WTC11 (cell line): ENCODE results near the gene INPP5A. TPM values are rescaled to one million over a fixed set of nuclear protein-coding genes. Genes with fewer than 3 reads are reported as not detected.
A peak's percentile ranks its signal among the peaks of the same experiment; 100 is the strongest.

Experiments used
- ATAC-seq: fragments of 200-7000 bp; cut with Tn5 transposase; 2 replicates; pipeline ENCODE4 v1.10.0; 2021; ENCODE audit warnings: mild to moderate bottlenecking, moderate library complexity
- CTCF ChIA-PET: fragments of 300-600 bp; sonication (Branson Sonifier 250); formaldehyde crosslinking; loops from one replicate; lab custom pipeline; 2021; ENCODE audit warnings: antibody characterized with exemption; lab: Charles Lee
- POLR2A ChIA-PET: fragments of 350-600 bp; sonication (Branson Sonifier 250); formaldehyde crosslinking; loops from one replicate; lab custom pipeline; 2021; ENCODE audit warnings: antibody characterized with exemption; lab: Charles Lee
- DNase-seq: peaks from one replicate; pipeline ENCODE4 v3.0.0; 2021; ENCODE audit warnings: low spot score
- H3K27ac Mint-ChIP-seq: 2 replicates; pipeline ENCODE4 v1.8.0; 2021; ENCODE audit warnings: mixed read lengths
- H3K27me3 Mint-ChIP-seq: 2 replicates; pipeline ENCODE4 v1.8.0; 2021; ENCODE audit warnings: low read depth, mild to moderate bottlenecking, moderate library complexity, mixed read lengths
- H3K36me3 Mint-ChIP-seq: 2 replicates; pipeline ENCODE4 v1.8.0; 2021; ENCODE audit warnings: mixed read lengths
- H3K4me1 Mint-ChIP-seq: 2 replicates; pipeline ENCODE4 v1.8.0; 2022; ENCODE audit warnings: mixed read lengths
- H3K4me3 Mint-ChIP-seq: 2 replicates; pipeline ENCODE4 v1.8.0; 2021; ENCODE audit warnings: mild to moderate bottlenecking, moderate library complexity, mixed read lengths
- H3K9me3 Mint-ChIP-seq: 2 replicates; pipeline ENCODE4 v1.8.0; 2021; ENCODE audit warnings: mixed read lengths
- ATF6 ChIP-seq: sonication (generic); formaldehyde crosslinking; IDR thresholded peaks from 2 replicates; pipeline ENCODE4 v1.8.1; 2023; ENCODE audit warnings: mild to moderate bottlenecking, missing genetic modification reagents
- EMX1 ChIP-seq: fragments of 250-450 bp; sonication (Bioruptor Pico); IDR thresholded peaks from 2 replicates; pipeline ENCODE4 v1.8.0; 2021; ENCODE audit warnings: mild to moderate bottlenecking
- ESRRA ChIP-seq: sonication (generic); formaldehyde crosslinking; IDR thresholded peaks from 2 replicates; pipeline ENCODE4 v1.8.1; 2022; ENCODE audit warnings: mild to moderate bottlenecking, missing genetic modification reagents, borderline replicate concordance
- FOXJ3 ChIP-seq: sonication (generic); formaldehyde crosslinking; IDR thresholded peaks from 2 replicates; pipeline ENCODE4 v1.9.0; 2021; ENCODE audit warnings: missing genetic modification reagents, mild to moderate bottlenecking, borderline replicate concordance
- FOXK1 ChIP-seq: sonication (generic); formaldehyde crosslinking; IDR thresholded peaks from 2 replicates; pipeline ENCODE4 v1.8.0; 2022; ENCODE audit warnings: mild to moderate bottlenecking, moderate library complexity, missing genetic modification reagents
- JAZF1 ChIP-seq: fragments of 250-450 bp; sonication (Bioruptor Pico); IDR thresholded peaks from 2 replicates; pipeline ENCODE4 v1.9.0; 2021; ENCODE audit warnings: moderate library complexity, mild to moderate bottlenecking, inconsistent platforms
- NFATC4 ChIP-seq: fragments of 250-450 bp; sonication (Bioruptor Pico); IDR thresholded peaks from 2 replicates; pipeline ENCODE4 v1.9.0; 2021; ENCODE audit warnings: mild to moderate bottlenecking
- NR3C1 ChIP-seq: sonication (generic); formaldehyde crosslinking; conservative IDR thresholded peaks from 2 replicates; pipeline ENCODE4 v1.8.1; 2023; ENCODE audit warnings: low read depth, mild to moderate bottlenecking, missing genetic modification reagents
- PRRX2 ChIP-seq: fragments of 250-450 bp; sonication (Bioruptor Pico); IDR thresholded peaks from 2 replicates; pipeline ENCODE4 v1.8.0; 2021; ENCODE audit warnings: mild to moderate bottlenecking
- RELA ChIP-seq: sonication (generic); formaldehyde crosslinking; IDR thresholded peaks from 2 replicates; pipeline ENCODE4 v1.8.1; 2022; ENCODE audit warnings: missing genetic modification reagents, mild to moderate bottlenecking, borderline replicate concordance
- SMAD3 ChIP-seq: sonication (generic); formaldehyde crosslinking; IDR thresholded peaks from 2 replicates; pipeline ENCODE4 v1.8.0; 2022; ENCODE audit warnings: missing genetic modification reagents, mild to moderate bottlenecking, borderline replicate concordance
- SOX15 ChIP-seq: fragments of 250-450 bp; sonication (Bioruptor Pico); IDR thresholded peaks from 2 replicates; pipeline ENCODE4 v1.9.0; 2021; ENCODE audit warnings: mild to moderate bottlenecking
- TCF7 ChIP-seq: sonication (generic); formaldehyde crosslinking; IDR thresholded peaks from 2 replicates; pipeline ENCODE4 v1.8.0; 2022; ENCODE audit warnings: mild to moderate bottlenecking, low read depth, missing genetic modification reagents, moderate library complexity
- ZNF138 ChIP-seq: sonication (generic); formaldehyde crosslinking; conservative IDR thresholded peaks from 2 replicates; pipeline ENCODE4 v1.8.1; 2022; ENCODE audit warnings: mild to moderate bottlenecking, moderate library complexity, missing genetic modification reagents
- ZNF219 ChIP-seq: sonication (generic); formaldehyde crosslinking; IDR thresholded peaks from 2 replicates; pipeline ENCODE4 v1.8.0; 2023; ENCODE audit warnings: missing genetic modification reagents, mild to moderate bottlenecking, borderline replicate concordance
- ZNF263 ChIP-seq: sonication (generic); formaldehyde crosslinking; IDR thresholded peaks from 2 replicates; pipeline ENCODE4 v1.8.1; 2022; ENCODE audit warnings: low read depth, mild to moderate bottlenecking, moderate library complexity, missing genetic modification reagents
- ZNF671 ChIP-seq: fragments of 250-450 bp; sonication (Bioruptor Pico); IDR thresholded peaks from 2 replicates; pipeline ENCODE4 v1.8.0; 2021; ENCODE audit warnings: mild to moderate bottlenecking
- total RNA-seq: library from RNA; stranded (reverse); gene quantifications from 3 replicates; pipeline ENCODE4 v1.2.3, GENCODE V29; 2021
- TF ChIP-seq, protein P1 (sequence below): sonication (generic); formaldehyde crosslinking; IDR thresholded peaks from 2 replicates; pipeline ENCODE4 v1.8.1; 2022; ENCODE audit warnings: low read depth, missing genetic modification reagents, borderline replicate concordance
- TF ChIP-seq, protein P2 (sequence below): sonication (generic); formaldehyde crosslinking; IDR thresholded peaks from 2 replicates; pipeline ENCODE4 v1.8.0; 2022; ENCODE audit warnings: mild to moderate bottlenecking, missing genetic modification reagents
- TF ChIP-seq, protein P3 (sequence below): fragments of 250-450 bp; sonication (Bioruptor Pico); IDR thresholded peaks from 2 replicates; pipeline ENCODE4 v1.9.0; 2021; ENCODE audit warnings: mild to moderate bottlenecking
- TF ChIP-seq, protein P4 (sequence below): sonication (generic); formaldehyde crosslinking; IDR thresholded peaks from 2 replicates; pipeline ENCODE4 v1.8.1; 2023; ENCODE audit warnings: mild to moderate bottlenecking, moderate library complexity, missing genetic modification reagents
- TF ChIP-seq, protein P5 (sequence below): sonication (generic); formaldehyde crosslinking; IDR thresholded peaks from 2 replicates; pipeline ENCODE4 v1.8.0; 2022; ENCODE audit warnings: mild to moderate bottlenecking, missing genetic modification reagents
- TF ChIP-seq, protein P6 (sequence below): sonication (generic); formaldehyde crosslinking; IDR thresholded peaks from 2 replicates; pipeline ENCODE4 v1.8.0; 2023; ENCODE audit warnings: missing genetic modification reagents
- TF ChIP-seq, protein P7 (sequence below): fragments of 200-600 bp; IDR thresholded peaks from 2 replicates; pipeline ENCODE4 v1.8.0; 2022; ENCODE audit warnings: antibody characterized with exemption

The INPP5A gene
- total RNA-seq, 1 experiment from 2014 or later, result 22.1 TPM

DNA sequence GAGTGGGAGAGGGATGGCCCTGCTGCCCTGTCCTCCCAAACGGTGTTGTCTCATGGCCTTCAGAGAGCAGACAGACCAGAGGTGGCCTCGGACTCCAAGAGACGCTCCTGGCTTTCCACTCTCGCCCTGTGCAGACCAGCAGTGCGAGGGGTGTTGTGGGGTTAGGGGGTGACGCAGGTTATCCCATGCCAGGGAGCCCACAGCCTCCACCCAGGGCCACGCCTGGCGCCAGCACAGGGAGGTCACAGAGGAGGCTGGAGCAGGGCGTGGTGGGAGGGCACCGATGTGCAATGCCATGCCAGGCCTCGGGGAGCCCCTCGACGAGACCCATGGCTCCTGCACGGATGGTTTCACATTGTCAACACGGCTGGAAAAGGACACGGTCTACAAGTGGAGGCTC, 52.1 kb downstream of the INPP5A start (continued):
- TF ChIP-seq, protein P1, sequence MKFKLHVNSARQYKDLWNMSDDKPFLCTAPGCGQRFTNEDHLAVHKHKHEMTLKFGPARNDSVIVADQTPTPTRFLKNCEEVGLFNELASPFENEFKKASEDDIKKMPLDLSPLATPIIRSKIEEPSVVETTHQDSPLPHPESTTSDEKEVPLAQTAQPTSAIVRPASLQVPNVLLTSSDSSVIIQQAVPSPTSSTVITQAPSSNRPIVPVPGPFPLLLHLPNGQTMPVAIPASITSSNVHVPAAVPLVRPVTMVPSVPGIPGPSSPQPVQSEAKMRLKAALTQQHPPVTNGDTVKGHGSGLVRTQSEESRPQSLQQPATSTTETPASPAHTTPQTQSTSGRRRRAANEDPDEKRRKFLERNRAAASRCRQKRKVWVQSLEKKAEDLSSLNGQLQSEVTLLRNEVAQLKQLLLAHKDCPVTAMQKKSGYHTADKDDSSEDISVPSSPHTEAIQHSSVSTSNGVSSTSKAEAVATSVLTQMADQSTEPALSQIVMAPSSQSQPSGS (CRISPR knock-in tag), result no peak
- TF ChIP-seq ZNF138 (CRISPR knock-in tag), result no peak
- no peak for TF ChIP-seq PRRX2
- no peak for TF ChIP-seq ZNF671 (CRISPR knock-in tag)
- TF ChIP-seq, protein P2, sequence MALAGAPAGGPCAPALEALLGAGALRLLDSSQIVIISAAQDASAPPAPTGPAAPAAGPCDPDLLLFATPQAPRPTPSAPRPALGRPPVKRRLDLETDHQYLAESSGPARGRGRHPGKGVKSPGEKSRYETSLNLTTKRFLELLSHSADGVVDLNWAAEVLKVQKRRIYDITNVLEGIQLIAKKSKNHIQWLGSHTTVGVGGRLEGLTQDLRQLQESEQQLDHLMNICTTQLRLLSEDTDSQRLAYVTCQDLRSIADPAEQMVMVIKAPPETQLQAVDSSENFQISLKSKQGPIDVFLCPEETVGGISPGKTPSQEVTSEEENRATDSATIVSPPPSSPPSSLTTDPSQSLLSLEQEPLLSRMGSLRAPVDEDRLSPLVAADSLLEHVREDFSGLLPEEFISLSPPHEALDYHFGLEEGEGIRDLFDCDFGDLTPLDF (CRISPR knock-in tag), result no peak

- no peak overlapping the region for H3K4me3 Mint-ChIP-seq
- no peaks in the 10 kb centered on the region for H3K27me3 Mint-ChIP-seq
- H3K9me3 Mint-ChIP-seq, result no peaks in the 10 kb centered on the region
- DNase-seq (peak; percentile 6), ATAC-seq (no peak)
- peaks cover 13% of the 10 kb centered on the region for H3K4me1 Mint-ChIP-seq
- POLR2A ChIA-PET, result no interaction called here
- H3K27ac Mint-ChIP-seq, result no peak overlapping the region; the same call in 1 of the 2 replicates
- H3K36me3 Mint-ChIP-seq, result no peaks in the 10 kb centered on the region
- CTCF ChIA-PET, result no interaction called here
- TF ChIP-seq TCF7 (CRISPR knock-in tag) (no peak), JAZF1 (no peak), RELA (CRISPR knock-in tag) (no peak), SOX15 (no peak), FOXJ3 (CRISPR knock-in tag) (no peak), FOXK1 (CRISPR knock-in tag) (no peak)
Observed at GRCh38 chr10:132590094-132590751, 52.6 kb downstream of the INPP5A start.

- no peak for ATAC-seq
- H3K4me1 Mint-ChIP-seq, result peaks cover 13% of the 10 kb centered on the region
- ChIA-PET POLR2A (interaction anchor here (0.6 kb wide), 1 partner anchor 213 kb away, joined by 7 read pairs; no protein-coding TSS in a partner anchor), CTCF (interaction anchor here (0.8 to 2.2 kb wide), 9 partner anchors 8 to 182 kb away, joined by 3 to 17 read pairs (median 4); no protein-coding TSS in a partner anchor)
- no peaks in the 10 kb centered on the region for H3K36me3 Mint-ChIP-seq
- H3K9me3 Mint-ChIP-seq, result no peaks in the 10 kb centered on the region
- H3K27ac Mint-ChIP-seq, result peak overlapping the region; percentile 58
- H3K27me3 Mint-ChIP-seq, result peaks cover 3% of the 10 kb centered on the region; the same call in 1 of the 2 replicates
- DNase-seq, result no peak
- TF ChIP-seq, protein P3, sequence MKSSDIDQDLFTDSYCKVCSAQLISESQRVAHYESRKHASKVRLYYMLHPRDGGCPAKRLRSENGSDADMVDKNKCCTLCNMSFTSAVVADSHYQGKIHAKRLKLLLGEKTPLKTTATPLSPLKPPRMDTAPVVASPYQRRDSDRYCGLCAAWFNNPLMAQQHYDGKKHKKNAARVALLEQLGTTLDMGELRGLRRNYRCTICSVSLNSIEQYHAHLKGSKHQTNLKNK (CRISPR knock-in tag), result no peak
- TF ChIP-seq, protein P4, sequence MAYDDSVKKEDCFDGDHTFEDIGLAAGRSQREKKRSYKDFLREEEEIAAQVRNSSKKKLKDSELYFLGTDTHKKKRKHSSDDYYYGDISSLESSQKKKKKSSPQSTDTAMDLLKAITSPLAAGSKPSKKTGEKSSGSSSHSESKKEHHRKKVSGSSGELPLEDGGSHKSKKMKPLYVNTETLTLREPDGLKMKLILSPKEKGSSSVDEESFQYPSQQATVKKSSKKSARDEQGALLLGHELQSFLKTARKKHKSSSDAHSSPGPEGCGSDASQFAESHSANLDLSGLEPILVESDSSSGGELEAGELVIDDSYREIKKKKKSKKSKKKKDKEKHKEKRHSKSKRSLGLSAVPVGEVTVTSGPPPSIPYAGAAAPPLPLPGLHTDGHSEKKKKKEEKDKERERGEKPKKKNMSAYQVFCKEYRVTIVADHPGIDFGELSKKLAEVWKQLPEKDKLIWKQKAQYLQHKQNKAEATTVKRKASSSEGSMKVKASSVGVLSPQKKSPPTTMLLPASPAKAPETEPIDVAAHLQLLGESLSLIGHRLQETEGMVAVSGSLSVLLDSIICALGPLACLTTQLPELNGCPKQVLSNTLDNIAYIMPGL (CRISPR knock-in tag), result no peak
- no peak for TF ChIP-seq EMX1 (CRISPR knock-in tag)
- TF ChIP-seq NFATC4 (CRISPR knock-in tag), result no peak
- TF ChIP-seq, protein P5, sequence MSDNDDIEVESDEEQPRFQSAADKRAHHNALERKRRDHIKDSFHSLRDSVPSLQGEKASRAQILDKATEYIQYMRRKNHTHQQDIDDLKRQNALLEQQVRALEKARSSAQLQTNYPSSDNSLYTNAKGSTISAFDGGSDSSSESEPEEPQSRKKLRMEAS, result no peak
- TF ChIP-seq ESRRA (CRISPR knock-in tag), result no peak
- no peak for TF ChIP-seq PRRX2
- TF ChIP-seq JAZF1, result no peak
- TF ChIP-seq, protein P6, sequence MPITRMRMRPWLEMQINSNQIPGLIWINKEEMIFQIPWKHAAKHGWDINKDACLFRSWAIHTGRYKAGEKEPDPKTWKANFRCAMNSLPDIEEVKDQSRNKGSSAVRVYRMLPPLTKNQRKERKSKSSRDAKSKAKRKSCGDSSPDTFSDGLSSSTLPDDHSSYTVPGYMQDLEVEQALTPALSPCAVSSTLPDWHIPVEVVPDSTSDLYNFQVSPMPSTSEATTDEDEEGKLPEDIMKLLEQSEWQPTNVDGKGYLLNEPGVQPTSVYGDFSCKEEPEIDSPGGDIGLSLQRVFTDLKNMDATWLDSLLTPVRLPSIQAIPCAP (CRISPR knock-in tag), result no peak
- TF ChIP-seq, protein P7, sequence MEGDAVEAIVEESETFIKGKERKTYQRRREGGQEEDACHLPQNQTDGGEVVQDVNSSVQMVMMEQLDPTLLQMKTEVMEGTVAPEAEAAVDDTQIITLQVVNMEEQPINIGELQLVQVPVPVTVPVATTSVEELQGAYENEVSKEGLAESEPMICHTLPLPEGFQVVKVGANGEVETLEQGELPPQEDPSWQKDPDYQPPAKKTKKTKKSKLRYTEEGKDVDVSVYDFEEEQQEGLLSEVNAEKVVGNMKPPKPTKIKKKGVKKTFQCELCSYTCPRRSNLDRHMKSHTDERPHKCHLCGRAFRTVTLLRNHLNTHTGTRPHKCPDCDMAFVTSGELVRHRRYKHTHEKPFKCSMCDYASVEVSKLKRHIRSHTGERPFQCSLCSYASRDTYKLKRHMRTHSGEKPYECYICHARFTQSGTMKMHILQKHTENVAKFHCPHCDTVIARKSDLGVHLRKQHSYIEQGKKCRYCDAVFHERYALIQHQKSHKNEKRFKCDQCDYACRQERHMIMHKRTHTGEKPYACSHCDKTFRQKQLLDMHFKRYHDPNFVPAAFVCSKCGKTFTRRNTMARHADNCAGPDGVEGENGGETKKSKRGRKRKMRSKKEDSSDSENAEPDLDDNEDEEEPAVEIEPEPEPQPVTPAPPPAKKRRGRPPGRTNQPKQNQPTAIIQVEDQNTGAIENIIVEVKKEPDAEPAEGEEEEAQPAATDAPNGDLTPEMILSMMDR, result no peak
- no peak for TF ChIP-seq ATF6 (CRISPR knock-in tag)
- TF ChIP-seq ZNF219, result no peak
- no peak for TF ChIP-seq NR3C1 (CRISPR knock-in tag)
- TF ChIP-seq SMAD3 (CRISPR knock-in tag), result no peak
- TF ChIP-seq ZNF263 (CRISPR knock-in tag), result no peak
- H3K4me3 Mint-ChIP-seq, result no peak overlapping the region
Observed at GRCh38 chr10:132590752-132591121, 53.1 kb downstream of the INPP5A start.
